AG04450 (cell line): ENCODE measurements around the gene ATG2A. TPM values are rescaled to one million over a fixed set of nuclear protein-coding genes. Genes with fewer than 3 reads are reported as not detected.

Experiments used
- CTCF ChIA-PET: fragments of 300-600, 350-600 bp; formaldehyde crosslinking; extraction: SDS; loops from one replicate; lab custom pipeline; 2022; ENCODE audit warnings: antibody characterized with exemption, inconsistent platforms; lab: Charles Lee
- POLR2A ChIA-PET: fragments of 350-600 bp; formaldehyde crosslinking; extraction: SDS; loops from one replicate; lab custom pipeline; 2021; ENCODE audit warnings: antibody characterized with exemption, inconsistent platforms; lab: Yijun Ruan, JAX
- DNase-seq: peaks from one replicate; pipeline ENCODE4 v3.0.0-alpha.2; 2011; ENCODE audit warnings: low read depth, low spot score
- H3K27ac ChIP-seq: one replicate; pipeline ENCODE4 v1.5.1; 2012; ENCODE audit warnings: low read depth, low read length, control low read depth
- H3K27me3 ChIP-seq: one replicate; pipeline ENCODE4 v1.6.0; 2012; ENCODE audit warnings: low read length; ENCODE audit not compliant: control insufficient read depth, insufficient read depth
- H3K4me3 ChIP-seq: 2 replicates; pipeline ENCODE4 v1.5.1; 2011; ENCODE audit warnings: mild to moderate bottlenecking, low read depth, low read length, control low read depth
- H3K9me3 ChIP-seq: 2 replicates; pipeline ENCODE4 v1.5.1; 2012; ENCODE audit warnings: low read length; ENCODE audit not compliant: control insufficient read depth, insufficient read depth
- polyA plus RNA-seq: library from polyadenylated mRNA; depleted of rRNA; stranded (reverse); fragments of >200 nt; gene quantifications from 2 replicates; pipeline ENCODE4 v1.2.3, GENCODE V29; 2011
- TF ChIP-seq, protein P1 (sequence below): IDR thresholded peaks from 2 replicates; pipeline ENCODE4 v1.5.1; 2011; ENCODE audit warnings: low read depth, low read length, control low read depth, inconsistent platforms

The ATG2A gene
- polyA plus RNA-seq, 1 experiment: 3.7 TPM

DNA sequence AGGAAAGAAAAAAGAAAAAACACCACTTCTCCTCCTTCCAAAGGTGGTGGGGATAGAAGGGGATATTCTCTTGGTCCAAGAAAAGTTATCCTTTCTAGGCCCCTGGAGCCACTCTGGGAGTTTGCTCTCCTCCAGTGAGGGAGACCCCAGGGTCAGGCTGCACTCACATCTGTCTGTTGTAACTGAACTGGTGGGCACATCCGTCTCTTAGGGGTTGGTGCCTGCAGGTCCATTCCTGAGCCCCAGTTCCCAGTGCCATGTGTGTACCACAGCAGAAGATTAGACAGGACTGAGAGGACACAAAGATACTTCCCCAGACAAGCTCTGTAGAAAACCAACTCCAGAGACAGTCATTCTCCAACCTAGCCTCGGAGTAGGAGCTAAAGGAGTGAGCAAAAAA lies 3.1 kb upstream of the ATG2A start:
- H3K27ac ChIP-seq: no peak overlapping the region
- CTCF ChIA-PET: interaction anchor here (1.1 to 1.8 kb wide), 3 partner anchors 13 to 191 kb away, joined by 3 to 5 read pairs (median 4); partner anchors contain the start of gene ARL2
- no peaks in the 10 kb centered on the region for H3K27me3 ChIP-seq
- no peak for DNase-seq
- POLR2A ChIA-PET: no interaction called here
- no peak overlapping the region for H3K4me3 ChIP-seq
- TF ChIP-seq, protein P1, sequence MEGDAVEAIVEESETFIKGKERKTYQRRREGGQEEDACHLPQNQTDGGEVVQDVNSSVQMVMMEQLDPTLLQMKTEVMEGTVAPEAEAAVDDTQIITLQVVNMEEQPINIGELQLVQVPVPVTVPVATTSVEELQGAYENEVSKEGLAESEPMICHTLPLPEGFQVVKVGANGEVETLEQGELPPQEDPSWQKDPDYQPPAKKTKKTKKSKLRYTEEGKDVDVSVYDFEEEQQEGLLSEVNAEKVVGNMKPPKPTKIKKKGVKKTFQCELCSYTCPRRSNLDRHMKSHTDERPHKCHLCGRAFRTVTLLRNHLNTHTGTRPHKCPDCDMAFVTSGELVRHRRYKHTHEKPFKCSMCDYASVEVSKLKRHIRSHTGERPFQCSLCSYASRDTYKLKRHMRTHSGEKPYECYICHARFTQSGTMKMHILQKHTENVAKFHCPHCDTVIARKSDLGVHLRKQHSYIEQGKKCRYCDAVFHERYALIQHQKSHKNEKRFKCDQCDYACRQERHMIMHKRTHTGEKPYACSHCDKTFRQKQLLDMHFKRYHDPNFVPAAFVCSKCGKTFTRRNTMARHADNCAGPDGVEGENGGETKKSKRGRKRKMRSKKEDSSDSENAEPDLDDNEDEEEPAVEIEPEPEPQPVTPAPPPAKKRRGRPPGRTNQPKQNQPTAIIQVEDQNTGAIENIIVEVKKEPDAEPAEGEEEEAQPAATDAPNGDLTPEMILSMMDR: no peak
- no peaks in the 10 kb centered on the region; the same call in 1 of the 2 replicates for H3K9me3 ChIP-seq

DNA sequence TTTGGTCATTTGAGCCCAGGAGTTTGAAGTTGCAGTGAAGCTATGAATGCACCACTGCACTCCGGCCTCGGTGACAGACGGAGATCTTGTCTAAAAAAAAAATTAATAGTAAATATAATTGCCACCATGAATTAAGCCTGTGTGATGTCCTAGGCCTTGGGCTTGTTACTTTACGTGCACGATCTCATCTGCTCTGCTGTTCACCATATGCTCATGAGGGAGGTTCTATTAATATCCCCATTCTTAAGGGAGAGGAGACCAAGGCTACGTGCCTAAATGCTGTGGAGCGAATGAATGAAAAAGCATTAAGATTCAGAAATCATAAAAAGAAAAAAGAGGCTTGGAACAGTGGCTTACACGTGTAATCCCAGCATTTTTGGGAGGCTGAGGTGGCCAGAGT lies 2.6 kb upstream of the ATG2A start:
- ChIA-PET CTCF (interaction anchor here (0.7 to 1.8 kb wide), 5 partner anchors 14 to 191 kb away, joined by 3 to 5 read pairs (median 3); partner anchors contain the start of gene ARL2), POLR2A (no interaction called here)
- H3K27me3 ChIP-seq: no peaks in the 10 kb centered on the region
- no peaks in the 10 kb centered on the region; the same call in 1 of the 2 replicates for H3K9me3 ChIP-seq
- H3K27ac ChIP-seq: no peak overlapping the region
- TF ChIP-seq, protein P1: no peak
- H3K4me3 ChIP-seq: no peak overlapping the region
- no peak for DNase-seq

DNA sequence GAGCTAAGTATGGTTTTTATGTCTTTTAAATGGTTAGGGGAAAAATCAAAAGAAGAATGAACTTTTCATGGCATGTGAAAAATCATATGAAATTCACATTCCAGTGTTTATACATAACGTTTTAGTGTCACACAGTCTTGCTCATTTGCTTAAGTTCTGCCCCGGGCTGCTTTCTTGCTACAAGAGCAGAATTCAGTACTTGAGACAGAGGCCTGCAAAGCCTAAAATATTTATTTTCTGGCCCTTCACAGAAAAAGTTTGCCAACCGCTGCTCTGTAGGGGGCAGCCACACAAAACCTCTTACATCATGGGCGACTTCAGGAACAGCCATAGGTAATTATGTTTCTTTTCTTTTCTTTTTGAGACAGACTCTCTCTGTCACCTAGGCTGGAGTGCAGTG lies 1.0 kb upstream of the ATG2A start:
- Histone ChIP-seq H3K27ac (peak overlapping the region; percentile 81), H3K9me3 (no peaks in the 10 kb centered on the region; the same call in 1 of the 2 replicates), H3K4me3 (peak overlapping the region; percentile 61), H3K27me3 (no peaks in the 10 kb centered on the region)
- peak; percentile 23 for DNase-seq
- TF ChIP-seq, protein P1: peak; percentile 52
- ChIA-PET POLR2A (interaction anchor here (0.5 to 0.9 kb wide), 2 partner anchors 24 to 199 kb away, joined by 3 to 4 read pairs; partner anchors contain the start of gene ZNHIT2), CTCF (interaction anchor here (1.1 to 1.8 kb wide), 2 partner anchors 27 to 193 kb away, joined by 3 to 4 read pairs; no protein-coding TSS in a partner anchor)

DNA sequence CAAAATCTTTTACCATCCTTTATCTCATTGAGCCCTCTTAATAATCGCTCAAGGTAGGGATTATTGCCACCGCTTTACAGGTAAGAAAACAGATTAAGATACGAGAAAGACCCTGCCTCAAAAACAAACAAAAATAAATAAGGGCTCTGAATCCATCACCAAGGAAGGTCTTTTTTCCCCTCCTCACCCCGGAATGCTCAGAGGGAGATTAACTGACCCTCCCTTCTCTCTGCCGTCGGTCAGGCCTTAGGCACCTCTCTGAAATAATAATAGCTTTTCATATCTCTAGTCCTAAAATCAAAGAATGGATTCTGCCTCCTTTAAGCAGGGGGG lies 620 bp upstream of the ATG2A start:
- Histone ChIP-seq H3K4me3 (peak overlapping the region; percentile 61), H3K27ac (peak overlapping the region; percentile 81), H3K27me3 (no peaks in the 10 kb centered on the region), H3K9me3 (no peaks in the 10 kb centered on the region; the same call in 1 of the 2 replicates)
- CTCF ChIA-PET: interaction anchor here (1.1 kb wide), 1 partner anchor 27 kb away, joined by 3 read pairs; no protein-coding TSS in a partner anchor
- TF ChIP-seq, protein P1: no peak
- DNase-seq: no peak
- POLR2A ChIA-PET: interaction anchor here (0.5 to 0.9 kb wide), 2 partner anchors 25 to 200 kb away, joined by 3 to 4 read pairs; partner anchors contain the start of gene ZNHIT2

DNA sequence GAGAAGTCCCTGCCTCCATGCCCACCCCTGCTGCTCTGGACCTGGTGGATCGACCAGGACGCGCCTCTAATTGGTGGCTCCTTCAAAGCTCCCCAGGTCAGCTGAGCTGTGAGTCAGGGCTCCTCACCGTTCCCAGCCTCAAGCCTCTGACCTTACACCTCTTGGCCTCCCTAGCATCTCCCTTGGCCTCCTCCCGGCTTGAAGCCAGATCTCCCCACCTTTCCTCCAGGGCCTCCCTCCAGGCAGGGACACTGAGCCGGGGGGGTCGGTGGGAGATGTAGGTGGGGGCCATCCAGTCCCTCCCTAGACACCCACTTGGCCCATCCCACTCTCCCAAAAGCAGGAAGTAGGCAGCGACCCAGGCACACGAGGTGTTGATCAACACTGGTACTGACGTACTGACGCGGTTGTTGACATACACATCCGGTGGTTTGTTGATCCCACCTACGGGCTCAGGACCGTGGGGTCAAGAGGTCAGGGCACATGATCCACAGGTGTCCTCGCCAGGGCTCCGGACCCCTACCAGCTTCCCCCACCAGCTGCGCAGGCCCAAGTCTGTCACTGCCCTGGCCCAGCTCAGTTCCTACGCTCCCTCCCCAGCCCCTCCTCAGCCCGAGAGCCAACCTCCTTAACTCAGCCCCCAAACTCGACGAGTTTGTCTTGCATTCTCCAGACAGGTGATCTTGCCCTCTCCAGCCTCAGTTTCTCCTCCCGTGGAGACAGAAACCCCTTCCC lies 802 bp downstream of the ATG2A start:
- TF ChIP-seq, protein P1: no peak
- no peak for DNase-seq
- POLR2A ChIA-PET: interaction anchor here (1.5 kb wide), 1 partner anchor 98 kb away, joined by 4 read pairs; the partner anchor contains the start of gene ARL2

More for the DNA sequence above, 802 bp downstream of the ATG2A start:
- H3K9me3 ChIP-seq: no peaks in the 10 kb centered on the region; the same call in 1 of the 2 replicates
- no peaks in the 10 kb centered on the region for H3K27me3 ChIP-seq
- H3K27ac ChIP-seq: peak overlapping the region; percentile 65
- peak overlapping the region; percentile 90 for H3K4me3 ChIP-seq
- CTCF ChIA-PET: interaction anchor here (0.7 to 1.6 kb wide), 3 partner anchors 22 to 98 kb away, joined by 4 to 7 read pairs (median 4); no protein-coding TSS in a partner anchor
